Duodenal mucosa (tissue), 2 donors: ENCODE data around the gene AP1S3.

ENCODE experiments used
- H3K27ac ChIP-seq: one replicate; pipeline ENCODE4 v1.7.0; 2013; ENCODE audit warnings: low read depth, low read length
- H3K27me3 ChIP-seq, 2 donors: one replicate each; pipeline ENCODE4 v1.7.0; 2013; ENCODE audit warnings: low read length in 2 of 2, control low read depth in 1 of 2; ENCODE audit not compliant: insufficient read depth in 2 of 2, control insufficient read depth in 1 of 2
- H3K36me3 ChIP-seq, 2 donors: one replicate each; pipeline ENCODE4 v1.7.0; 2013; ENCODE audit warnings: low read length in 2 of 2, control low read depth in 1 of 2; ENCODE audit not compliant: insufficient read depth in 2 of 2, control insufficient read depth in 1 of 2
- H3K4me1 ChIP-seq, 2 donors: one replicate each; pipeline ENCODE4 v1.7.0; 2013; ENCODE audit warnings: low read length in 2 of 2, control low read depth in 1 of 2; ENCODE audit not compliant: insufficient read depth in 2 of 2, control insufficient read depth in 1 of 2
- H3K4me3 ChIP-seq, 2 donors: one replicate each; pipeline ENCODE4 v1.7.0; 2013; ENCODE audit warnings: low read length in 2 of 2, low read depth in 1 of 2
- H3K9ac ChIP-seq, 2 donors: one replicate each; pipeline ENCODE4 v1.7.0; 2013; ENCODE audit warnings: low read length in 2 of 2, low read depth in 1 of 2
- H3K9me3 ChIP-seq, 2 donors: one replicate each; pipeline ENCODE4 v1.7.0; 2013; ENCODE audit warnings: low read length in 2 of 2, control low read depth in 1 of 2; ENCODE audit not compliant: control insufficient read depth in 1 of 2

Gene AP1S3

GRCh38 chr2:223732346-223732745 lies 105.0 kb downstream of the AP1S3 start:
- no peak overlapping the region for H3K4me3 ChIP-seq
- no peaks in the 10 kb centered on the region for H3K36me3 ChIP-seq
- no peaks in the 10 kb centered on the region for H3K9me3 ChIP-seq
- no peak overlapping the region for H3K27ac ChIP-seq
- no peaks in the 10 kb centered on the region for H3K27me3 ChIP-seq
- H3K9ac ChIP-seq: no peak overlapping the region
- peaks cover 0 to 4% of the 10 kb centered on the region in 2 donors for H3K4me1 ChIP-seq

- no peaks in the 10 kb centered on the region for H3K36me3 ChIP-seq
- no peak overlapping the region for H3K27ac ChIP-seq
- no peaks in the 10 kb centered on the region for H3K27me3 ChIP-seq
- H3K4me3 ChIP-seq: no peak overlapping the region
- peaks cover 0 to 4% of the 10 kb centered on the region in 2 donors for H3K4me1 ChIP-seq
- no peaks in the 10 kb centered on the region for H3K9me3 ChIP-seq
- H3K9ac ChIP-seq: no peak overlapping the region
Observed at GRCh38 chr2:223731503-223731902, 105.9 kb downstream of the AP1S3 start.

- Histone ChIP-seq H3K36me3 (no peaks in the 10 kb centered on the region), H3K4me3 (no peak overlapping the region), H3K27me3 (no peaks in the 10 kb centered on the region), H3K9me3 (no peaks in the 10 kb centered on the region), H3K9ac (no peak overlapping the region), H3K27ac (no peak overlapping the region), H3K4me1 (peaks cover 0 to 4% of the 10 kb centered on the region in 2 donors)
Observed at GRCh38 chr2:223729781-223730180, 107.6 kb downstream of the AP1S3 start.

- Histone ChIP-seq H3K4me1 (peaks cover 0 to 4% of the 10 kb centered on the region in 2 donors), H3K27ac (no peak overlapping the region), H3K4me3 (no peak overlapping the region), H3K9ac (no peak overlapping the region), H3K27me3 (no peaks in the 10 kb centered on the region), H3K36me3 (no peaks in the 10 kb centered on the region), H3K9me3 (no peaks in the 10 kb centered on the region)
Observed at GRCh38 chr2:223727562-223727961, 109.8 kb downstream of the AP1S3 start.

- Histone ChIP-seq H3K4me1 (peaks cover 0 to 4% of the 10 kb centered on the region in 2 donors), H3K9me3 (no peaks in the 10 kb centered on the region), H3K27ac (no peak overlapping the region), H3K4me3 (no peak overlapping the region), H3K36me3 (no peaks in the 10 kb centered on the region), H3K9ac (no peak overlapping the region), H3K27me3 (no peaks in the 10 kb centered on the region)
Observed at GRCh38 chr2:223725986-223726970, 111.1 kb downstream of the AP1S3 start.

- H3K27me3 ChIP-seq: no peaks in the 10 kb centered on the region
- no peak overlapping the region for H3K27ac ChIP-seq
- no peak overlapping the region for H3K9ac ChIP-seq
- H3K9me3 ChIP-seq: no peaks in the 10 kb centered on the region
- H3K4me1 ChIP-seq: no peaks in the 10 kb centered on the region
- no peaks in the 10 kb centered on the region for H3K36me3 ChIP-seq
- no peak overlapping the region for H3K4me3 ChIP-seq
Observed at GRCh38 chr2:223725494-223725893, 111.9 kb downstream of the AP1S3 start.

- Histone ChIP-seq H3K9me3 (no peaks in the 10 kb centered on the region), H3K27me3 (no peaks in the 10 kb centered on the region), H3K27ac (no peak overlapping the region), H3K9ac (no peak overlapping the region), H3K4me3 (no peak overlapping the region), H3K36me3 (no peaks in the 10 kb centered on the region), H3K4me1 (no peaks in the 10 kb centered on the region)
Observed at GRCh38 chr2:223724861-223725260, 112.5 kb downstream of the AP1S3 start.

GRCh38 chr2:223723954-223724411 lies 113.4 kb downstream of the AP1S3 start:
- no peaks in the 10 kb centered on the region for H3K27me3 ChIP-seq
- no peak overlapping the region for H3K27ac ChIP-seq
- H3K4me1 ChIP-seq: no peaks in the 10 kb centered on the region
- H3K9me3 ChIP-seq: no peaks in the 10 kb centered on the region
- no peaks in the 10 kb centered on the region for H3K36me3 ChIP-seq
- no peak overlapping the region for H3K4me3 ChIP-seq
- no peak overlapping the region for H3K9ac ChIP-seq

- H3K27me3 ChIP-seq: no peaks in the 10 kb centered on the region
- H3K4me3 ChIP-seq: no peak overlapping the region
- H3K9me3 ChIP-seq: no peaks in the 10 kb centered on the region
- H3K9ac ChIP-seq: no peak overlapping the region
- no peaks in the 10 kb centered on the region for H3K4me1 ChIP-seq
- H3K36me3 ChIP-seq: no peaks in the 10 kb centered on the region
- H3K27ac ChIP-seq: no peak overlapping the region
Observed at GRCh38 chr2:223722226-223722625, 115.2 kb downstream of the AP1S3 start.

GRCh38 chr2:223721746-223722145 lies 115.6 kb downstream of the AP1S3 start:
- H3K27ac ChIP-seq: no peak overlapping the region
- H3K9me3 ChIP-seq: peaks cover 0 to under 1% of the 10 kb centered on the region in 2 donors
- no peak overlapping the region for H3K4me3 ChIP-seq
- H3K4me1 ChIP-seq: no peaks in the 10 kb centered on the region
- H3K9ac ChIP-seq: no peak overlapping the region
- no peaks in the 10 kb centered on the region for H3K36me3 ChIP-seq
- no peaks in the 10 kb centered on the region for H3K27me3 ChIP-seq
